Measurements from ENCODE around the gene ANGPTL2. TPM values are rescaled to one million over a fixed set of nuclear protein-coding genes. Genes with fewer than 3 reads are reported as not detected.

Gene ANGPTL2
- total RNA-seq, 1 experiment from 2014 or later = 5.1 TPM

- no peaks in the 10 kb centered on the region for H3K9me3 ChIP-seq (ENCODE audit: control insufficient read depth, low read depth, low read length)
- no peak overlapping the region for H2BK20ac ChIP-seq (ENCODE audit: low read depth, low read length, poor library complexity, severe bottlenecking)
- no peak overlapping the region for H3K4me2 ChIP-seq (ENCODE audit: insufficient read depth, insufficient read length, low read length)
- no peaks in the 10 kb centered on the region for H3K4me1 ChIP-seq (ENCODE audit: insufficient read depth, low read length)
- DNase-seq = no peak
- no peak for TF ChIP-seq CTCF (conservative IDR thresholded peaks at IDR 0.05)
- no peak overlapping the region for H3K4ac ChIP-seq (ENCODE audit: low read depth, low read length)
- no peaks in the 10 kb centered on the region for H4K20me1 ChIP-seq (ENCODE audit: control insufficient read depth, insufficient read depth, insufficient read length)
- Mint-ChIP-seq H3K27me3 (ENCODE audit: low read depth) (no peaks in the 10 kb centered on the region), H3K36me3 (ENCODE audit: insufficient read depth in 1 of 3, low read depth in 3 of 3) (no peaks in the 10 kb centered on the region; a peak in 1 of 7 replicates), H3K4me1 (no peaks in the 10 kb centered on the region), H3K9me3 (no peaks in the 10 kb centered on the region), H3K4me3 (no peak overlapping the region), H3K27ac (no peak overlapping the region)
- no peak overlapping the region for H3K56ac ChIP-seq (ENCODE audit: insufficient read length, low read depth, low read length)
- no peak overlapping the region for H2AK5ac ChIP-seq (ENCODE audit: insufficient read length, low read length)
- H3K79me1 ChIP-seq (ENCODE audit: insufficient read depth, low read depth, low read length, poor library complexity, severe bottlenecking) = no peaks in the 10 kb centered on the region
- H2BK120ac ChIP-seq (ENCODE audit: low read depth, low read length, poor library complexity, severe bottlenecking) = no peak overlapping the region
- no peak overlapping the region for H2BK12ac ChIP-seq (ENCODE audit: insufficient read length, low read depth, low read length)
- no peak overlapping the region for H3K9ac ChIP-seq (ENCODE audit: extremely low read depth, insufficient read length, low read length)
- no peak overlapping the region; the same call in 1 of the 2 replicates for H3K14ac ChIP-seq (ENCODE audit: insufficient read depth, low read length)
- H2BK15ac ChIP-seq (ENCODE audit: low read depth, low read length) = no peak overlapping the region
- no peak overlapping the region for H4K5ac ChIP-seq (ENCODE audit: insufficient read length, low read depth, low read length)
- no peak overlapping the region for H4K8ac ChIP-seq (replicated peaks; ENCODE audit: insufficient read length, low read depth, low read length)
- H3K23ac ChIP-seq (ENCODE audit: insufficient read length, low read depth, low read length) = no peak overlapping the region
- H2AFZ ChIP-seq (ENCODE audit: low read length) = no peak overlapping the region
- no peaks in the 10 kb centered on the region for H3K79me2 ChIP-seq (ENCODE audit: insufficient read depth, low read length)
- no peaks in the 10 kb centered on the region for H3K23me2 ChIP-seq (ENCODE audit: insufficient read length, low read depth, low read length, poor library complexity, severe bottlenecking)
- H2BK5ac ChIP-seq (ENCODE audit: insufficient read length, low read length) = no peak overlapping the region
- no peak overlapping the region for H3T11ph ChIP-seq (ENCODE audit: low read length)
- no peaks in the 10 kb centered on the region for H3K27me3 ChIP-seq (ENCODE audit: insufficient read depth, low read length)
- no peak overlapping the region for H3K27ac ChIP-seq (ENCODE audit: insufficient read length, low read depth, low read length)
- H4K91ac ChIP-seq (ENCODE audit: insufficient read length, low read depth, low read length) = no peak overlapping the region
- H3K18ac ChIP-seq (ENCODE audit: insufficient read length, low read depth, low read length) = no peak overlapping the region
- no CpG with 5 or more reads among the region's 13 CpGs for WGBS (ENCODE audit: extremely low coverage, insufficient read length, low lambda C conversion rate)
Observed at GRCh38 chr9:127096208-127096607, 26.2 kb downstream of the ANGPTL2 start.
